ENCODE measurements around the gene SEMA5A.

Gene SEMA5A

GRCh38 chr5:9430306-9430705, 115.6 kb downstream of the SEMA5A start:
- peaks cover 44% of the 10 kb centered on the region for H3K4me1 ChIP-seq (ENCODE audit: low read length)
- no peaks in the 10 kb centered on the region for H3K79me2 ChIP-seq (ENCODE audit: low read length)
- no peak overlapping the region for H3K9ac ChIP-seq (ENCODE audit: low read length)
- peaks cover 7% of the 10 kb centered on the region; the same call in 1 of the 2 replicates for H3F3A ChIP-seq (ENCODE audit: insufficient read depth, low read length)
- H3K4me3 ChIP-seq (ENCODE audit: low read length) = no peak overlapping the region
- H2AFZ ChIP-seq (ENCODE audit: low read length) = no peak overlapping the region
- no peak overlapping the region for H3K4me2 ChIP-seq (ENCODE audit: low read depth, low read length)
- no peaks in the 10 kb centered on the region for H3K9me3 ChIP-seq (replicated peaks; ENCODE audit: insufficient read depth, low read length)
- H3K36me3 ChIP-seq (replicated peaks; ENCODE audit: insufficient read depth, low read length) = no peaks in the 10 kb centered on the region
- H4K20me1 ChIP-seq (ENCODE audit: insufficient read depth, low read length) = no peaks in the 10 kb centered on the region
- no peaks in the 10 kb centered on the region for H3K9me2 ChIP-seq (replicated peaks; ENCODE audit: insufficient read depth, low read length)
- H3K27me3 ChIP-seq (replicated peaks; ENCODE audit: insufficient read depth, low read length) = no peaks in the 10 kb centered on the region
- TF ChIP-seq CTCF (IDR thresholded peaks at IDR 0.05; ENCODE audit: low read length) = no peak
- TF ChIP-seq EZH2 (optimal IDR thresholded peaks at IDR 0.05; ENCODE audit: low read depth, low read length) = no peak
- no peak for TF ChIP-seq EZH2phosphoT487 (IDR thresholded peaks at IDR 0.05; ENCODE audit: low read length)
- H3K27ac ChIP-seq (ENCODE audit: low read length) = no peak overlapping the region
- no peak for DNase-seq

GRCh38 chr5:9429691-9430215, 116.1 kb downstream of the SEMA5A start:
- H3K36me3 ChIP-seq (replicated peaks; ENCODE audit: insufficient read depth, low read length) = no peaks in the 10 kb centered on the region
- DNase-seq = no peak
- H3K9ac ChIP-seq (ENCODE audit: low read length) = no peak overlapping the region
- no peak overlapping the region for H3K27ac ChIP-seq (ENCODE audit: low read length)
- H2AFZ ChIP-seq (ENCODE audit: low read length) = no peak overlapping the region
- H3K27me3 ChIP-seq (replicated peaks; ENCODE audit: insufficient read depth, low read length) = no peaks in the 10 kb centered on the region
- H3K4me2 ChIP-seq (ENCODE audit: low read depth, low read length) = no peak overlapping the region
- H4K20me1 ChIP-seq (ENCODE audit: insufficient read depth, low read length) = no peaks in the 10 kb centered on the region
- no peaks in the 10 kb centered on the region for H3K9me3 ChIP-seq (replicated peaks; ENCODE audit: insufficient read depth, low read length)
- no peaks in the 10 kb centered on the region for H3K9me2 ChIP-seq (replicated peaks; ENCODE audit: insufficient read depth, low read length)
- peaks cover 7% of the 10 kb centered on the region; the same call in 1 of the 2 replicates for H3F3A ChIP-seq (ENCODE audit: insufficient read depth, low read length)
- H3K4me1 ChIP-seq (ENCODE audit: low read length) = peaks cover 44% of the 10 kb centered on the region
- TF ChIP-seq CTCF (IDR thresholded peaks at IDR 0.05; ENCODE audit: low read length) = no peak
- no peak for TF ChIP-seq EZH2phosphoT487 (IDR thresholded peaks at IDR 0.05; ENCODE audit: low read length)
- no peak for TF ChIP-seq EZH2 (optimal IDR thresholded peaks at IDR 0.05; ENCODE audit: low read depth, low read length)
- no peak overlapping the region for H3K4me3 ChIP-seq (ENCODE audit: low read length)
- H3K79me2 ChIP-seq (ENCODE audit: low read length) = no peaks in the 10 kb centered on the region

- no peaks in the 10 kb centered on the region for H4K20me1 ChIP-seq (ENCODE audit: insufficient read depth, low read length)
- H3K27ac ChIP-seq (ENCODE audit: low read length) = peak overlapping the region; percentile 0; the same call in 1 of the 2 replicates
- H3F3A ChIP-seq (ENCODE audit: insufficient read depth, low read length) = peaks cover 7% of the 10 kb centered on the region; the same call in 1 of the 2 replicates
- H3K4me1 ChIP-seq (ENCODE audit: low read length) = peaks cover 44% of the 10 kb centered on the region
- no peaks in the 10 kb centered on the region for H3K36me3 ChIP-seq (replicated peaks; ENCODE audit: insufficient read depth, low read length)
- no peak overlapping the region for H3K4me3 ChIP-seq (ENCODE audit: low read length)
- no peak overlapping the region for H3K9ac ChIP-seq (ENCODE audit: low read length)
- H3K9me2 ChIP-seq (replicated peaks; ENCODE audit: insufficient read depth, low read length) = no peaks in the 10 kb centered on the region
- H3K9me3 ChIP-seq (replicated peaks; ENCODE audit: insufficient read depth, low read length) = no peaks in the 10 kb centered on the region
- peak overlapping the region; percentile 39 for H3K4me2 ChIP-seq (ENCODE audit: low read depth, low read length)
- TF ChIP-seq CTCF (IDR thresholded peaks at IDR 0.05; ENCODE audit: low read length) (no peak), EZH2 (optimal IDR thresholded peaks at IDR 0.05; ENCODE audit: low read depth, low read length) (no peak), EZH2phosphoT487 (IDR thresholded peaks at IDR 0.05; ENCODE audit: low read length) (no peak)
- H3K79me2 ChIP-seq (ENCODE audit: low read length) = no peaks in the 10 kb centered on the region
- H3K27me3 ChIP-seq (replicated peaks; ENCODE audit: insufficient read depth, low read length) = no peaks in the 10 kb centered on the region
- DNase-seq = peak; percentile 57
- H2AFZ ChIP-seq (ENCODE audit: low read length) = no peak overlapping the region
Measured at GRCh38 chr5:9428272-9428671, 117.6 kb downstream of the SEMA5A start.

Data from MM.1S (cell line).